HL-60/S4 treated with retinoic acid at 250 ng/mL for 4 days and 3 days (cell line): ENCODE data around the gene NME5.
"Not testable (repeated sequence)": the region's sequence is repeated elsewhere in the genome, so short reads cannot be mapped to it uniquely, and the experiment has no call there.

Experiments used
- in situ Hi-C: fragments of 300-500 bp; cut with MboI; formaldehyde crosslinking; loops from 2 replicates; pipeline ENCODE4 v1.7.0; 2022; ENCODE audit warnings: low sequenced_read_pairs

Gene NME5

GRCh38 chr5:138138949-138139780, at the start of gene NME5:
NME5 (minus strand) TSS chr5:138139428; CDS start chr5:138138780, 648 bp downstream.
- in situ Hi-C loops = no loop called here

DNA sequence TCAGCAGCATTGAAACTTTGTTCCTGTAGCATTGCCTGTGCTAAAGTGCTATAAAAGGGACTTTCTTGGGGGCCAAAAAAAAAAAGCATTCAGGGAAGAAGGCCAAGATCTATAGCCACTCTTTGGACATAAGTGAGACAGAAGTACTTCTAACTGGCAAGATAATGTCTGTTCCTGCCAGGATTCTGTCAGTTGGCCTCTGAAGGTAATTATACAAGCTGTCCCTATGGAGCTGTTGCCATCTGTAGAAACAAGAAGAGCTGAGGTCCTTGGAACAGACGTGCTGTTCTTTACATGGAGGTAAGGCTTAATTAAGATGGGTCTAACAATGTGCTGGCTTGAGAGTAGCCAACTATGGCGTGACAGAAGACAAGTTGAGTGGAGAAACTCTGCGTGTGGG, 49.4 kb upstream of the NME5 start:
- in situ Hi-C loops = loop anchor here (25.0 kb wide), 1 partner anchor 224 kb away; no protein-coding TSS in a partner anchor

- in situ Hi-C loops = loop anchor here (25.0 kb wide), 1 partner anchor 226 kb away; no protein-coding TSS in a partner anchor
These were observed 46.8 kb upstream of the NME5 start for GRCh38 chr5:138186002-138186447.

GRCh38 chr5:138182808-138183207, 43.6 kb upstream of the NME5 start:
- in situ Hi-C loops = loop anchor here (25.0 kb wide), 1 partner anchor 229 kb away; no protein-coding TSS in a partner anchor

DNA sequence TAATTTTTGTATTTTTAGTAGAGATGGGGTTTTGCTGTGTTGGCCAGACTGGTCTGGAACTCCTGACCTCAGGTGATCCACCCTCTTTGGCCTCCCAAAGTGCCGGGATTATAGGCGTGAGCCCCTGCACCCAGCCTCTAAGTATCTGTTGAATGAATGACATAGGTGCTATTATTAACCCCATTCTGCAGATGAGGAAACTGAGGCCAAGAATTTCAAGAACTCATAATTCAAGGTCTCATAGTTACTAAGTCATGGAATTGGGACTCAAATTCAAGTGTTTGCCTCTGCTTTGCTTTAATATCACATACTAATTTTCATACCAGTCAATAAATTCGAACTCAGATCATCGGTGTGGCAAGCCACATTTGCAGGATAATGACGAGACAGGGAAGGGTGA, 41.6 kb upstream of the NME5 start:
- in situ Hi-C loops = loop anchor here (25.0 kb wide), 1 partner anchor 231 kb away; no protein-coding TSS in a partner anchor

GRCh38 chr5:138180183-138180782, 41.1 kb upstream of the NME5 start:
- in situ Hi-C loops = loop anchor here (25.0 kb wide), 1 partner anchor 232 kb away; no protein-coding TSS in a partner anchor

GRCh38 chr5:138179277-138179857, 40.1 kb upstream of the NME5 start:
- in situ Hi-C loops = loop anchor here (25.0 kb wide), 1 partner anchor 233 kb away; no protein-coding TSS in a partner anchor

DNA sequence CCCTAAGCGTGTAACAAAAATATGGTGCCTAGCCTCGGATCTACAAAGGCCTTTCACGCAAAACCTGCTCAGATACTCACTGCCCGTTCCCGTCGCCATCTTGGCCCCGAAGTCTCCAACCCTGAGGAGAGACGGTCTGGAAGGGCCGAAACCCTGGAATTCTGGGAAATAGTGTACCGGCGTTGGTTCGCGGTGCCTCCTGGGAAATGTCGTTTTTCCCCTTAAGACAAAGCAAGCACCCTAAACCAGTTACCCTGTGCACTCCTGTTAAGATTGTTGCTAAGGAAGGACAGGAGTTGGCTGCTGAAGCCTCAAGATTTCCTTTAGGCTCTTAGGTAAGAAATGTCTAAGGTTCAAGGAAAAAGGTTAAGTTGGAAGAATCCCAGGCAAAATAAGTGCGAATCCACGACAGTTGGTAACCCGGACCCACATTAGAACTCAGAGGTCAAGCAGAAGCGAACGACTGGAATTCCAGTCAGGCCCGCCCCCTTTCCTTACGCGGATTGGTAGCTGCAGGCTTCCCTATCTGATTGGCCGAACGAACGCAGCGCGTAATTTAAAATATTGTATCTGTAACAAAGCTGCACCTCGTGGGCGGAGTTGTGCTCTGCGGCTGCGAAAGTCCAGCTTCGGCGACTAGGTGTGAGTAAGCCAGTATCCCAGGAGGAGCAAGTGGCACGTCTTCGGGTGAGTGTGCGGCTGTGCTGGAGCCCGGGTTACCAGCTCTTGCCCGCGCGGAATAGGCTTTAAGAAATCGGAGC, 39.5 kb upstream of the NME5 start, which contains the start of the genes BRD8 and KIF20A:
TSS of gene BRD8 (minus strand) at position 115 of the 761 bp plus-strand sequence. CDS start at position 99, 16 bp downstream.
TSS of gene KIF20A (plus strand) at position 597 of the 761 bp plus-strand sequence. CDS start 569 bp downstream, outside the sequence.
- in situ Hi-C loops = loop anchor here (25.0 kb wide), 1 partner anchor 234 kb away; no protein-coding TSS in a partner anchor

GRCh38 chr5:138177941-138178515, 38.8 kb upstream of the NME5 start:
- in situ Hi-C loops = loop anchor here (25.0 kb wide), 1 partner anchor 234 kb away; no protein-coding TSS in a partner anchor

DNA sequence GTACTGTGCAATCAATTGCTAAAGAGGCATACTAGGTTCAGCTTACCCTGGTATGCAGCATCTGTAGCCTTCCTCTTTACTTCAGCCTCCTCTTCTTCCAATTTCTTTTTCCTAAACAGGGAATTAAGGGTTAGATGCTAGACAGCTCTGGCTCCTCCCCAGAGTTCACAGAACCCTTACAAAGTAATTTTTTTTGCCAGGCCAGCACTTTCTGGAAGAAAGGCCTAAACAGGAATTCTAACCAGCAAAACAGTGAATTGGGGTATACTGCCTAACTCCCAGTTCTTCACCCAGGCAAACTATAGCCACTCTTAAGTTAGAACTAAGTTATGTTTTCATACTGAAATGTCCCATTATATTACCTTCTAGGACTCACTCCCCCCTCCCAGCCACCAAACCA, 31.1 kb upstream of the NME5 start:
- in situ Hi-C loops = no loop called here

- in situ Hi-C loops = no loop called here
These were observed 29.9 kb upstream of the NME5 start for GRCh38 chr5:138169124-138169523.

GRCh38 chr5:138163721-138164120, 24.5 kb upstream of the NME5 start:
- in situ Hi-C loops = no loop called here

GRCh38 chr5:138160706-138161105, 21.5 kb upstream of the NME5 start:
- in situ Hi-C loops = no loop called here

- in situ Hi-C loops = no loop called here
These were observed 20.4 kb upstream of the NME5 start for GRCh38 chr5:138159666-138160065.

- in situ Hi-C loops = no loop called here
These were observed 18.4 kb upstream of the NME5 start for GRCh38 chr5:138157626-138158025.

DNA sequence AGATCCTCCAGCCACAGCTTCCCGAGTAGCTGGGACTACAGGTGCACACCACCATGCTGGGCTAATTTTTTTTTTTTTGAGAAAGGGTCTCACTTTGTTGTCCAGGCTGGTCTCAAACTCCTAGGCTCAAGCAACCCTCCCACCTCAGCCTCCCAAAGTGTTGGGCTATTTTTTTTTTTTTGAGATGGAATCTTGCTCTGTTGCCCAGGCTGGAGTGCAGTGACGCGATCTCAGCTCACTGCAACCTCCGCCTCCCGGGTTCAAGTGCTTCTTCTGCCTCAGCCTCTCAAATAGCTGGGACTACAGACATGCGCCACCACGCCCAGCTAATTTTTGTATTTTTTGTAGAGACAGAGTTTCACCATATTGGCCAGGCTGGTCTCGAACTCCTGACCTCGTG, 16.7 kb upstream of the NME5 start:
- in situ Hi-C loops = not testable (repeated sequence)

DNA sequence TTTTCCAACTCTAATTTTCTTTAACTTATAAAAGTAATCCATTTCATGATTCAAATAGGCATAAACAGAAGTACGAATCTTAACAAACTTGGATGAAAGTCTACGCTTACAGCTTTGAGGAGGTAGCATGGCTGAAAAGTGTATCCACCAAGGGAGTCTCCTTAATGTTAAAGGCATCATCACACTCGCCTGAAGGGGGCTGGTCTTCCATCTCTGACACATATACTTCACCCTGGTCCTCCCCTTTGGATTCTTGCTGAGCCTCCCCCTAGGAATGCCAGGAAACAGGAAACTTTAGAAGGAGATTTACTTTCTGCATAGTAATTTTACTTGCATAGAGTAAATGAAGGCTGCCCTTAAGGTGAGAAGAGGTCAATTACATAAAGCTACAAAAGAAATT, 10.3 kb upstream of the NME5 start:
- in situ Hi-C loops = no loop called here

DNA sequence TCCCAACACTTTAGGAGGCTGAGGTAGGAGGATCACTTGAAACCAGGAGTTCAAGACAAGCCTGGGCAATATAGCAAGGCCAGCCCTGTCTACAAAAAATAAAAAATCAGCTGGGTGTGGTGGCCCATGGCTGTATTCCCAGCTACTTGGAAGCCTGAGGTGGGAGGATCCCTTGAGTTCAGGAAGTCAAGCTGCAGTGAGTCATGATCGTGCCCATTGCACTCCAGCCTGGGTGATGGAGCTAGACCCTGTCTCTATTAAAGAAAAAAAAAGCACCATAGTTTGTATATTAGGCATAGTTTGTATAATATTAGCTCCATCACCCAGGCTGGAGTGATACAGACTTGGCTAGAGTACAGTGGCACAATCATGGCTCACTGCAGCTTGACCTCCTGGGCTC, 9.6 kb upstream of the NME5 start:
- in situ Hi-C loops = no loop called here

DNA sequence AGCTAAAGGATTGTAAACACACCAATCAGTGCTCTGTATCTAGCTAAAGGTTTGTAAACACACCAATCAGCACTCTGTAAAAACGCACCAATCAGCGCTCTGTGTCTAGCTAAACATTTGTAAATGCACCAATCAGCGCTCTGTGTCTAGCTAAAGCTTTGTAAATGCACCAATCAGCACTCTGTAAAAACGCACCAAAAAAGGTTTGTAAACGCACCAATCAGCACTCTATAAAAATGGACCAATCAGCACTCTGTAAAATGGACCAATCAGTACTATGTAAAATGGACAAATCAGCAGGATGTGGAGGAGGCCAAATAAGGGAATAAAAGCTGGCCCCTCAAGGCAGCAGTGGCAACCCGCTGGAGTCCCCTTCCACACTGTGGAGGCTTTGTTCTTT, 4.3 kb upstream of the NME5 start:
- in situ Hi-C loops = not testable (repeated sequence)

GRCh38 chr5:138141734-138142133, 2.5 kb upstream of the NME5 start:
- in situ Hi-C loops = no loop called here
